HK-2 (cell line): ENCODE results near the gene LIG1.
A peak's percentile ranks its signal among the peaks of the same experiment; 100 is the strongest.

Source experiments
- DNase-seq: peaks from one replicate; pipeline ENCODE4 v3.0.0-alpha.2; 2018; ENCODE audit not compliant: unreplicated experiment

LIG1 gene

GRCh38 chr19:48182434-48182833 is 12.3 kb upstream of the LIG1 start:
- DNase-seq = no peak

GRCh38 chr19:48181505-48181904 is 11.4 kb upstream of the LIG1 start:
- DNase-seq = no peak

GRCh38 chr19:48176226-48176625 is 6.1 kb upstream of the LIG1 start:
- no peak for DNase-seq

- no peak for DNase-seq
Measured at GRCh38 chr19:48175578-48175977, 5.4 kb upstream of the LIG1 start.

GRCh38 chr19:48174445-48175030 is 4.4 kb upstream of the LIG1 start:
- DNase-seq = no peak

- no peak for DNase-seq
Measured at GRCh38 chr19:48171710-48172109, 1.6 kb upstream of the LIG1 start.

GRCh38 chr19:48170817-48171347 is 738 bp upstream of the LIG1 start:
- DNase-seq = no peak

- peak; percentile 88 for DNase-seq
Measured at GRCh38 chr19:48169578-48169938, 586 bp downstream of the LIG1 start.

- DNase-seq = no peak
Measured at GRCh38 chr19:48168689-48169088, 1.5 kb downstream of the LIG1 start.

- no peak for DNase-seq
Measured at GRCh38 chr19:48158210-48158790, 11.8 kb downstream of the LIG1 start.

- DNase-seq = no peak
Measured at GRCh38 chr19:48154003-48154402, 16.1 kb downstream of the LIG1 start.

GRCh38 chr19:48152551-48152950 is 17.6 kb downstream of the LIG1 start:
- peak; percentile 61 for DNase-seq

GRCh38 chr19:48149430-48149829 is 20.7 kb downstream of the LIG1 start:
- DNase-seq = no peak

- DNase-seq = no peak
Measured at GRCh38 chr19:48148576-48148975, 21.6 kb downstream of the LIG1 start.

GRCh38 chr19:48147597-48148175 is 22.5 kb downstream of the LIG1 start:
- DNase-seq = no peak

GRCh38 chr19:48139053-48139452 is 31.1 kb downstream of the LIG1 start:
- DNase-seq = no peak

- DNase-seq = no peak
Measured at GRCh38 chr19:48137411-48137810, 32.7 kb downstream of the LIG1 start.

GRCh38 chr19:48136547-48136946 is 33.6 kb downstream of the LIG1 start:
- no peak for DNase-seq

GRCh38 chr19:48135411-48135810 is 34.7 kb downstream of the LIG1 start:
- no peak for DNase-seq

- no peak for DNase-seq
Measured at GRCh38 chr19:48133094-48133493, 37.0 kb downstream of the LIG1 start.

GRCh38 chr19:48127561-48127960 is 42.6 kb downstream of the LIG1 start:
- no peak for DNase-seq

GRCh38 chr19:48123907-48124651 is 46.1 kb downstream of the LIG1 start:
- DNase-seq = no peak

- no peak for DNase-seq
Measured at GRCh38 chr19:48122421-48122820, 47.7 kb downstream of the LIG1 start.
